Measurements from ENCODE around the gene ZNF224.

ZNF224 gene

DNA sequence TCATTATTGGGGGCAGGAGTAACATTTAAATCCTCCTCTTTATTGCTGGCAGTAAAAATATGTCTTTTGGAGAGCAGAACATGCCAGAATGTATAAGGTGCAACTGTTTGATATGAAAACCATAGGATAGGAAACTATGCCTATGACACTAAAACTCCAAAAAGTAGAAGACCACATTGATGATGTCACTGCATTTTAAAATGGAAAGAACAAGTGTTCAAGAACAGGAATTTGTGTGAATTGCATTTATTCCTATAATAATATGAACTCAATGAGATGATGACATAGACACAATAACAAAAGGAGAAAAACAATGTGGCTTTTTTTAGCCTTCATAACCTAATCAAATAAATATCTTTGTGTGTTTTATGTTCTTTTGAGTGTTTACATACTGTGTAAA is 15.3 kb downstream of the ZNF224 start:
- TF ChIP-seq ZBTB7A (IDR thresholded peaks at IDR 0.05; ENCODE audit: low read depth): no peak
- no peak for TF ChIP-seq RAD21 (IDR thresholded peaks at IDR 0.05; ENCODE audit: low read depth)
- TF ChIP-seq TCF12 (IDR thresholded peaks at IDR 0.05; ENCODE audit: low read depth): no peak
- TF ChIP-seq CEBPB (IDR thresholded peaks at IDR 0.05): no peak
- no peak for TF ChIP-seq FOXM1 (IDR thresholded peaks at IDR 0.05; ENCODE audit: borderline replicate concordance, low read depth)
- TF ChIP-seq NFIC (IDR thresholded peaks at IDR 0.05): no peak
- TF ChIP-seq EGR1 (IDR thresholded peaks at IDR 0.05): no peak
- TF ChIP-seq, protein P1, sequence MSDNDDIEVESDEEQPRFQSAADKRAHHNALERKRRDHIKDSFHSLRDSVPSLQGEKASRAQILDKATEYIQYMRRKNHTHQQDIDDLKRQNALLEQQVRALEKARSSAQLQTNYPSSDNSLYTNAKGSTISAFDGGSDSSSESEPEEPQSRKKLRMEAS (IDR thresholded peaks at IDR 0.05): no peak
- TF ChIP-seq REST (IDR thresholded peaks at IDR 0.05; ENCODE audit: low read depth): no peak
- no peak for TF ChIP-seq YY1 (IDR thresholded peaks at IDR 0.05; ENCODE audit: low read depth)
- TF ChIP-seq TAF1 (IDR thresholded peaks at IDR 0.05; ENCODE audit: low read depth): no peak
- no peak for TF ChIP-seq USF1 (IDR thresholded peaks at IDR 0.05)
- TF ChIP-seq TEAD4 (IDR thresholded peaks at IDR 0.05): no peak

- TF ChIP-seq TAF1 (IDR thresholded peaks at IDR 0.05; ENCODE audit: low read depth) (no peak), CEBPB (IDR thresholded peaks at IDR 0.05) (no peak), CREB1 (IDR thresholded peaks at IDR 0.05; ENCODE audit: low read depth) (no peak)
These were observed 17.8 kb downstream of the ZNF224 start for GRCh38 chr19:44111910-44112463.

DNA sequence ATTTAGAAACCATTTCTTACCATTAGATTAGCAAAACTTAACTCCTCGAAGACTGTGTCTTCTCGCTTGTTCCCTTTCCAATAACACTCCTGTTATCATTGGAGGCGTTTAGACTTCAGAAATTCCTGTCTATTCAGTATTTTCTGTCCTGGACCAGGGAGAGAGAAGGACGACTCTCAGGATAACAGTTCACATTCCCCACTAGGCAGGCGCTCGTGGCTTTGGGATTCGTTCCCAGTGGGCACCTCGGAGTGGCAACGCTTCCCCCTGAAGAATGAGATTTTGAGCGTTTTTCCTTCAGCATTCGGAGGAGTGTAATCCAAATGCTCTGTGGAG is 18.6 kb downstream of the ZNF224 start:
- TF ChIP-seq CREB1 (IDR thresholded peaks at IDR 0.05; ENCODE audit: low read depth): no peak
- peak; percentile 8; the same call in 1 of the 2 replicates for TF ChIP-seq FOXM1 (IDR thresholded peaks at IDR 0.05; ENCODE audit: borderline replicate concordance, low read depth)

DNA sequence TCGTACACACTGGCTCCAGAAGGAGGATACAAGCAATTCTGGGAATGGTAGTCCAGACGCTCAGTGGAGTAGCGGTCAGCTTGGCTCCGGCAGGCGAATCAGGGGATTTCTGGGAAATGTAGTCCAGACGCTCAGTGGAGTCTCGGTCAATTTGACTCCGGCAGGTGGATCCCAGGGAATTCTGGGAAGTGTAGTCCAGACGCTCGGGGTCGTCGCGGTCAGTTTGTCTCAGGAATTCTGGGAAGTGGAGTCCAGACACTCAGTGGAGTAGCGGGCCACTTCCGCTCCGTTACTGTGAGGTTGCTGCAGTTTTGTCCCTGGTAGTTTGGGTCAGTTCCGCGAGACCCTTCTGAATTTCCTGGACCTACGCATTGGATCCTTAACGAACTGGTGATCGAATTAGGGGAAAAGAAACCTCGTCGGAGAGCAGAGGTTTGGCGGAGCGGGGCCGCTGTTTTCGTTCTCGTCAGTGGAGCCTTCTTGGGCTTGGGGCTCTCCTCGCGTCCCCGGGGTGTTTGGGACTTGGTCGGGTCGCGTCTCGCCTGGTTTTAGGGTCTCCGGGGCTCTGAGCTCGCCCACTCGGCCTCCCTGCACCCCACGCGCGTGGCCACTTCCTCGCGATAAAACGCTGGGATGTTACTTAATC is 19.1 kb downstream of the ZNF224 start, which contains the start of gene ZNF225:
ZNF225 (plus strand) TSS at position 262 of the 646 bp plus-strand sequence. CDS start 2,429 bp downstream, outside the sequence.
- TF ChIP-seq YY1 (IDR thresholded peaks at IDR 0.05; ENCODE audit: low read depth) (peak; percentile 47; the same call in 1 of the 2 replicates), USF1 (IDR thresholded peaks at IDR 0.05) (peak; percentile 47), NFIC (IDR thresholded peaks at IDR 0.05) (peak; percentile 64), TCF12 (IDR thresholded peaks at IDR 0.05; ENCODE audit: low read depth) (peak; percentile 69), TAF1 (IDR thresholded peaks at IDR 0.05; ENCODE audit: low read depth) (no peak), CREB1 (IDR thresholded peaks at IDR 0.05; ENCODE audit: low read depth) (peak; percentile 53; the same call in 1 of the 2 replicates)

DNA sequence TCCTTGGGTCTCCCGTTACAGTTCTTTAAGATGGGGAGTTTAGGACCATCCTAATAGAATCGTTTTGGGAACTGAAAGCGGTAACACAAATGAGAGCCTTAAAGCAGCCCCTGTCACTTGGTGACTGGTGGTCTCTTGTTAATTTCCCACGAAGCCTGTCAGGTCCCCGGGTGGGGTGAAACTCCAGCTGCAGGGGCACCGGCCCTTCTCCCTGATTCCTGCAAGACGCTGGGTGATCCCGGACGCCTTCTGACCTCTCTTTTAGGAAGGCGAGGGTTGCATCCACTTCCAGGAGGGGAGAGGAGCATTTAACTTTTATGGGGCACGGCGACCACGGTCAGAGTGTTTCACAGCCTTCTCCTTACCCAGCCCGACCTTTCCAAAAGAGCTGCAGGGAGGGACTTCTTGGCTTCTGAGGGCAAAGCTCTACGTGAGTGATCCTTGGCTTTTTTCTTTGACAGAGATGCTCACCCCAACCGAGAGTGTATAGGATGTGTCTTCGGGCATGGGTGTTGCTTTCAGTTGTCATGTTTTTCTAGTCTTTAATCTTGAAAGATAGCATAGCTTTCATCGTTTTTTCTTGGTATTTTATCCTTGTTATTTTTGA is 19.7 kb downstream of the ZNF224 start:
- TF ChIP-seq USF1 (IDR thresholded peaks at IDR 0.05) (no peak), RAD21 (IDR thresholded peaks at IDR 0.05; ENCODE audit: low read depth) (no peak), REST (IDR thresholded peaks at IDR 0.05; ENCODE audit: low read depth) (no peak), TCF12 (IDR thresholded peaks at IDR 0.05; ENCODE audit: low read depth) (no peak), EP300 (IDR thresholded peaks at IDR 0.05; ENCODE audit: borderline replicate concordance) (no peak), CREB1 (IDR thresholded peaks at IDR 0.05; ENCODE audit: low read depth) (no peak), CEBPB (IDR thresholded peaks at IDR 0.05) (no peak), EGR1 (IDR thresholded peaks at IDR 0.05) (no peak), NFIC (IDR thresholded peaks at IDR 0.05) (no peak)
- TF ChIP-seq, protein P1 (IDR thresholded peaks at IDR 0.05): no peak

DNA sequence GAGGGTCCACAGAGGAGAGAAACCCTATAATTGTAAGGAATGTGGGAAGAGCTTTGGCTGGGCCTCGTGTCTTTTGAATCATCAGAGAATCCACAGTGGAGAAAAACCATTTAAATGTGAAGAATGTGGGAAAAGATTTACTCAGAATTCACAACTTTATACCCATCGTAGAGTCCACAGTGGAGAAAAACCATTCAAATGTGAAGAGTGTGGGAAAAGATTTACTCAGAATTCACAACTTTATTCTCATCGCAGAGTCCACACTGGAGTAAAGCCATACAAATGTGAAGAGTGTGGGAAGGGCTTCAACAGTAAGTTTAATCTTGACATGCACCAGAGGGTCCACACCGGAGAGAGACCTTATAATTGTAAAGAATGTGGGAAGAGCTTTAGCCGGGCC is 37.8 kb downstream of the ZNF224 start:
- TF ChIP-seq USF1 (IDR thresholded peaks at IDR 0.05) (no peak), ZBTB7A (IDR thresholded peaks at IDR 0.05; ENCODE audit: low read depth) (no peak), CEBPB (IDR thresholded peaks at IDR 0.05) (no peak), TCF12 (IDR thresholded peaks at IDR 0.05; ENCODE audit: low read depth) (no peak), TAF1 (IDR thresholded peaks at IDR 0.05; ENCODE audit: low read depth) (no peak), CREB1 (IDR thresholded peaks at IDR 0.05; ENCODE audit: low read depth) (no peak), RAD21 (IDR thresholded peaks at IDR 0.05; ENCODE audit: low read depth) (no peak), EGR1 (IDR thresholded peaks at IDR 0.05) (no peak), EP300 (IDR thresholded peaks at IDR 0.05; ENCODE audit: borderline replicate concordance) (no peak), TEAD4 (IDR thresholded peaks at IDR 0.05) (no peak), YY1 (IDR thresholded peaks at IDR 0.05; ENCODE audit: low read depth) (no peak)
- TF ChIP-seq, protein P1 (IDR thresholded peaks at IDR 0.05): no peak

Measured in Ishikawa (cell line).